SJCRH30 (cell line): ENCODE results near the gene LPCAT2. TPM values are rescaled to one million over a fixed set of nuclear protein-coding genes. Genes with fewer than 3 reads are reported as not detected.

ENCODE experiments used
- DNase-seq, 2 experiments: peaks; one replicate each; pipeline ENCODE4 v3.0.0-alpha.2; 2015 to 2020
- H3K27ac ChIP-seq: fragments of 250-450 bp; sonication (Bioruptor Pico); 2 replicates; pipeline ENCODE4 v1.5.1; 2020; ENCODE audit warnings: mild to moderate bottlenecking, moderate library complexity
- H3K27me3 ChIP-seq: fragments of 250-450 bp; sonication (Bioruptor Pico); 2 replicates; pipeline ENCODE4 v1.5.1; 2020; ENCODE audit warnings: mild to moderate bottlenecking, moderate library complexity
- H3K36me3 ChIP-seq: fragments of 250-450 bp; sonication (Bioruptor Pico); 2 replicates; pipeline ENCODE4 v1.5.1; 2020; ENCODE audit warnings: mild to moderate bottlenecking, moderate library complexity
- H3K4me1 ChIP-seq: fragments of 250-450 bp; sonication (Bioruptor Pico); 2 replicates; pipeline ENCODE4 v1.5.1; 2020; ENCODE audit warnings: mild to moderate bottlenecking, moderate library complexity
- H3K4me3 ChIP-seq: fragments of 250-450 bp; sonication (Bioruptor Pico); 2 replicates; pipeline ENCODE4 v1.5.1; 2020; ENCODE audit warnings: mild to moderate bottlenecking, moderate library complexity
- H3K9me3 ChIP-seq: fragments of 250-450 bp; sonication (Bioruptor Pico); replicated peaks from 2 replicates; pipeline ENCODE4 v1.5.1; 2020; ENCODE audit warnings: mild to moderate bottlenecking, moderate library complexity
- total RNA-seq: library from RNA; depleted of rRNA; stranded (reverse); fragments of >200 nt; shearing (Covaris generic); gene quantifications from 2 replicates; pipeline ENCODE4 v1.2.3, GENCODE V29; 2014

The LPCAT2 gene
- total RNA-seq, 1 experiment from 2014 or later, result 16.8 TPM

DNA sequence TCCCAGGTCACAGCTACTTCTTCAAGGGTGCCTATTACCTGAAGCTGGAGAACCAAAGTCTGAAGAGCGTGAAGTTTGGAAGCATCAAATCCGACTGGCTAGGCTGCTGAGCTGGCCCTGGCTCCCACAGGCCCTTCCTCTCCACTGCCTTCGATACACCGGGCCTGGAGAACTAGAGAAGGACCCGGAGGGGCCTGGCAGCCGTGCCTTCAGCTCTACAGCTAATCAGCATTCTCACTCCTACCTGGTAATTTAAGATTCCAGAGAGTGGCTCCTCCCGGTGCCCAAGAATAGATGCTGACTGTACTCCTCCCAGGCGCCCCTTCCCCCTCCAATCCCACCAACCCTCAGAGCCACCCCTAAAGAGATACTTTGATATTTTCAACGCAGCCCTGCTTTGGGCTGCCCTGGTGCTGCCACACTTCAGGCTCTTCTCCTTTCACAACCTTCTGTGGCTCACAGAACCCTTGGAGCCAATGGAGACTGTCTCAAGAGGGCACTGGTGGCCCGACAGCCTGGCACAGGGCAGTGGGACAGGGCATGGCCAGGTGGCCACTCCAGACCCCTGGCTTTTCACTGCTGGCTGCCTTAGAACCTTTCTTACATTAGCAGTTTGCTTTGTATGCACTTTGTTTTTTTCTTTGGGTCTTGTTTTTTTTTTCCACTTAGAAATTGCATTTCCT, 3.4 kb upstream of the LPCAT2 start:
- no peak for DNase-seq

DNA sequence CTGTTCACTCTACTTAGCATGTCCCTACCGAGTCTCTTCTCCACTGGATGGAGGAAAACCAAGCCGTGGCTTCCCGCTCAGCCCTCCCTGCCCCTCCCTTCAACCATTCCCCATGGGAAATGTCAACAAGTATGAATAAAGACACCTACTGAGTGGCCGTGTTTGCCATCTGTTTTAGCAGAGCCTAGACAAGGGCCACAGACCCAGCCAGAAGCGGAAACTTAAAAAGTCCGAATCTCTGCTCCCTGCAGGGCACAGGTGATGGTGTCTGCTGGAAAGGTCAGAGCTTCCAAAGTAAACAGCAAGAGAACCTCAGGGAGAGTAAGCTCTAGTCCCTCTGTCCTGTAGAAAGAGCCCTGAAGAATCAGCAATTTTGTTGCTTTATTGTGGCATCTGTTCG, 2.8 kb upstream of the LPCAT2 start:
- Histone ChIP-seq H3K27me3 (no peaks in the 10 kb centered on the region), H3K4me1 (peaks cover 27% of the 10 kb centered on the region), H3K36me3 (peaks cover 43% of the 10 kb centered on the region), H3K27ac (no peak overlapping the region), H3K4me3 (no peak overlapping the region), H3K9me3 (no peaks in the 10 kb centered on the region)
- no peak for DNase-seq

More for the DNA sequence above, 3.4 kb upstream of the LPCAT2 start:
- Histone ChIP-seq H3K27ac (no peak overlapping the region), H3K36me3 (peaks cover 43% of the 10 kb centered on the region), H3K4me3 (no peak overlapping the region), H3K9me3 (no peaks in the 10 kb centered on the region), H3K4me1 (peaks cover 33% of the 10 kb centered on the region), H3K27me3 (no peaks in the 10 kb centered on the region)

GRCh38 chr16:55506708-55507107, 2.2 kb upstream of the LPCAT2 start:
- H3K27me3 ChIP-seq, result no peaks in the 10 kb centered on the region
- H3K27ac ChIP-seq, result no peak overlapping the region
- H3K4me3 ChIP-seq, result no peak overlapping the region
- peaks cover 21% of the 10 kb centered on the region for H3K4me1 ChIP-seq
- H3K9me3 ChIP-seq, result no peaks in the 10 kb centered on the region; the same call in 1 of the 2 replicates
- DNase-seq, result no peak
- H3K36me3 ChIP-seq, result peaks cover 43% of the 10 kb centered on the region

DNA sequence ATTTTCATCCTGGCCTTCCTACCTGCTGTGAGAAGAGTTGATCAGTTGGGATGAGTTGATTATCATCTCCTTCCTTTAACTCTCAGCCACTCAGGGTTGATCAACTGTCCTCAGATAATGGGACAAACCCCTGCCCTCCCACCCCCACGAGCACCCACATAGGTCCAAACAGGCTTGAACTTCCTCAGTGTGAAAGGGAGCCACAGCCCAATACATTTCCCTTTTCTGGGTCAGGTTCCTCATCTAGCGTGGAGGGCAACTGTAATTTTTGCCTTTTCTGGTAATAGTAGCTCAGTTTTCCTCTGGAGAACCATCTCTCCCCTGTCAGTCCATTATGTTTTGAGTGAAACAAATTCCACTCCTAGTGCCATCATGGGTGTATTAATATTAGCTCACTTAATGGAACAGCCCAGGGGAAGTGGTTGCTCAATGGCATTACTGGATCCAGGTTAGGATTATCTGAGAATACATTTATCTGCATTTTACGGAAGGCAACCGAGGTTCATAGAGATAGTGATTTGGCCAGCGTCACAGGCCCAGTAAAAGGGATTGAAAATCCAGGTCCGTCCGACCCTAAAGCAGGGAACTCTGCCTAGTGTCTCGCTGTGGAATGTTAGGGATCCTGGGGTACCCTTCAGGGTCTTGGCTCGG, 476 bp upstream of the LPCAT2 start:
- H3K4me3 ChIP-seq, result peak overlapping the region; percentile 62
- H3K27me3 ChIP-seq, result no peaks in the 10 kb centered on the region
- DNase-seq, result no peak
- H3K4me1 ChIP-seq, result peaks cover 6% of the 10 kb centered on the region
- peaks cover 42% of the 10 kb centered on the region for H3K36me3 ChIP-seq
- no peak overlapping the region for H3K27ac ChIP-seq
- peaks cover 14% of the 10 kb centered on the region for H3K9me3 ChIP-seq

DNA sequence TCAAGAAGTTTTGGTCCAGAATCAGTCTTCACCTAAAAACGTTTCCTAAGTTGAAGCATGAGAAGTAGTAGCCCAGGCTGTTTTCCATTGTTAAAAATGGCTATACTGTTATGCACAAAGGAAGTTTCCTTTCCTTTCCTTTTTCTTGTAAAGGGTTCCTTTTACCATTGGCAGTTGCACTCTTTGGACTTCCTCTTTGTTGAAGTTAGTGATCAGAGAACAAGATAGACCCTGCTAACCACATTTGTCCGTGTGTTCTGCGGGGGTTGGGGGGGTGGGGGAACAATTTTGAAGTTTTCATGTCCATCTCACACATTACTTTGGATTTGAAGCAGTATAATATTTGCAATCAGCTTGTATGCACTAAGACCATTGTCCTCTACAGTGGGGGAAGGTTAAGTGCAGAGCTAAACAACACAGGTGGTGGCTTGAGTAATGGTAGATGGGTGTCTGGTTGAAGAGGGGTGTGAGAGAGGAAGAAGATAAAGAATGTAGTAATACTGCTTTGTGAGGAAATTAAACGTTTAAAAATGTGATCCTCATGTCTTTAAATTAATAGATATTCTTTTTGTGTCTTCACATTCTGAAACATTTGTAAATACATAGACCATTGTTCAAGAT, 1.4 kb downstream of the LPCAT2 start:
- Histone ChIP-seq H3K9me3 (peaks cover 14% of the 10 kb centered on the region), H3K4me3 (peak overlapping the region; percentile 62), H3K4me1 (no peaks in the 10 kb centered on the region), H3K36me3 (peaks cover 29% of the 10 kb centered on the region), H3K27me3 (no peaks in the 10 kb centered on the region), H3K27ac (no peak overlapping the region)
- no peak for DNase-seq

- H3K36me3 ChIP-seq, result peaks cover 5% of the 10 kb centered on the region
- no peak overlapping the region for H3K27ac ChIP-seq
- H3K9me3 ChIP-seq, result peaks cover 14% of the 10 kb centered on the region
- H3K4me1 ChIP-seq, result no peaks in the 10 kb centered on the region
- no peak overlapping the region for H3K4me3 ChIP-seq
- DNase-seq, result no peak
- H3K27me3 ChIP-seq, result no peaks in the 10 kb centered on the region
Measured at GRCh38 chr16:55512941-55513340, 4.1 kb downstream of the LPCAT2 start.

DNA sequence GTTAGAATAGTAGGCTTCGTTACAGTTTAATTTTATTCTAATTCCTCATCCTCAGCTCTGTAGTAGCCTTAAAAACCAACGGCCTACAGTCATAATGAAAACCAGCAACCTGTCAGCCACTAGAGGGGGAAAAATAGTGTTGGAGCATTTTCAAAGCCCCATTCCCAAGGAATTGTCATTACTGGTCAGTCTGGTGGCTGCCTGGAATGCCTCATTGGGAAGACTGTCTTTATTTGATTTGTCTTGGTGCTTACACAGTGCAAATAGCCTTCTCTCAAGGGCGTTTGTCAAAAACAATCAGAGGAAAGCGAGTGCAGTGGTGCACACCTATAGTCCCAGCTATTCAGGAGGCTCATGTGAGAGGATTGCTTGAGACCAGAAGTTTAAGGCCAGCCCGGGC, 4.7 kb downstream of the LPCAT2 start:
- Histone ChIP-seq H3K4me1 (no peaks in the 10 kb centered on the region), H3K9me3 (peaks cover 14% of the 10 kb centered on the region), H3K27ac (no peak overlapping the region), H3K4me3 (no peak overlapping the region), H3K36me3 (0 out of 2 replicates have a peak, but pooled peaks cover under 1% of the 10 kb centered on the region), H3K27me3 (no peaks in the 10 kb centered on the region)
- no peak for DNase-seq

GRCh38 chr16:55515111-55515510, 6.2 kb downstream of the LPCAT2 start:
- no peak for DNase-seq
- Histone ChIP-seq H3K4me1 (no peaks in the 10 kb centered on the region), H3K27ac (no peak overlapping the region), H3K36me3 (no peaks in the 10 kb centered on the region), H3K27me3 (no peaks in the 10 kb centered on the region), H3K4me3 (no peak overlapping the region), H3K9me3 (peaks cover 14% of the 10 kb centered on the region)

- DNase-seq, result no peak
Measured at GRCh38 chr16:55521792-55522191, 12.9 kb downstream of the LPCAT2 start.

GRCh38 chr16:55526441-55526840, 17.6 kb downstream of the LPCAT2 start:
- Histone ChIP-seq H3K4me1 (no peaks in the 10 kb centered on the region), H3K9me3 (no peaks in the 10 kb centered on the region), H3K27me3 (no peaks in the 10 kb centered on the region), H3K4me3 (no peak overlapping the region), H3K36me3 (peaks cover 2% of the 10 kb centered on the region; the same call in 1 of the 2 replicates), H3K27ac (no peak overlapping the region)
- no peak for DNase-seq

More at GRCh38 chr16:55521792-55522191, 12.9 kb downstream of the LPCAT2 start:
- peaks cover 2% of the 10 kb centered on the region for H3K36me3 ChIP-seq
- H3K4me1 ChIP-seq, result no peaks in the 10 kb centered on the region
- H3K27ac ChIP-seq, result no peak overlapping the region
- no peaks in the 10 kb centered on the region for H3K9me3 ChIP-seq
- no peaks in the 10 kb centered on the region for H3K27me3 ChIP-seq
- no peak overlapping the region for H3K4me3 ChIP-seq

GRCh38 chr16:55527885-55528284, 19.0 kb downstream of the LPCAT2 start:
- no peaks in the 10 kb centered on the region for H3K9me3 ChIP-seq

GRCh38 chr16:55529018-55529417, 20.1 kb downstream of the LPCAT2 start:
- Histone ChIP-seq H3K27ac (no peak overlapping the region), H3K27me3 (no peaks in the 10 kb centered on the region), H3K4me3 (no peak overlapping the region), H3K4me1 (no peaks in the 10 kb centered on the region), H3K9me3 (no peaks in the 10 kb centered on the region), H3K36me3 (0 out of 2 replicates have a peak, but pooled peaks cover 3% of the 10 kb centered on the region)
- no peak for DNase-seq

More at GRCh38 chr16:55527885-55528284, 19.0 kb downstream of the LPCAT2 start:
- Histone ChIP-seq H3K4me1 (no peaks in the 10 kb centered on the region), H3K27me3 (no peaks in the 10 kb centered on the region), H3K4me3 (no peak overlapping the region), H3K27ac (no peak overlapping the region), H3K36me3 (0 out of 2 replicates have a peak, but pooled peaks cover under 1% of the 10 kb centered on the region)
- DNase-seq, result no peak

GRCh38 chr16:55530316-55530856, 21.5 kb downstream of the LPCAT2 start:
- H3K4me3 ChIP-seq, result no peak overlapping the region
- DNase-seq, result no peak
- 0 out of 2 replicates have a peak, but pooled peaks cover 3% of the 10 kb centered on the region for H3K36me3 ChIP-seq
- no peaks in the 10 kb centered on the region for H3K4me1 ChIP-seq
- H3K27me3 ChIP-seq, result no peaks in the 10 kb centered on the region
- no peak overlapping the region for H3K27ac ChIP-seq
- H3K9me3 ChIP-seq, result no peaks in the 10 kb centered on the region

DNA sequence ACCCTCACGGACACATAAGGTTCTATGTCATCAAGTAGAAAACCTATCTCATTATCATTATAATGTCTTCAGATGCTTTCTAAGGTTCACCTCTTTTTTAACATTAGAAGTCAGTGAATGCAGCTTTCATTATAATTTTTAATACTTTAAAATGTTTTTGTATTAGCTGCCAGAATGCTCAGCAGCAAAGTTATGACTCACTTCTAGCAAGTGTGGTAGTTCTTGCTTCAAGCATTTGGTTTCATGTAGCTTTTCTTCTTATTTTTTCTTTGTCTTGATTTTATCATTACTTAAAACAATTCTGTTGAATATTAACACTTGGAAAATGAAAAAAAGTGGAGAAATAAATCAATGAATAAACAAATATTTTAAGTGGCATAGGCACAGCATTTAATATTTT, 23.4 kb downstream of the LPCAT2 start:
- DNase-seq, result no peak
- no peak overlapping the region for H3K4me3 ChIP-seq
- H3K9me3 ChIP-seq, result no peaks in the 10 kb centered on the region
- 0 out of 2 replicates have a peak, but pooled peaks cover 3% of the 10 kb centered on the region for H3K36me3 ChIP-seq
- no peak overlapping the region for H3K27ac ChIP-seq
- H3K4me1 ChIP-seq, result peaks cover 5% of the 10 kb centered on the region; the same call in 1 of the 2 replicates
- H3K27me3 ChIP-seq, result no peaks in the 10 kb centered on the region

DNA sequence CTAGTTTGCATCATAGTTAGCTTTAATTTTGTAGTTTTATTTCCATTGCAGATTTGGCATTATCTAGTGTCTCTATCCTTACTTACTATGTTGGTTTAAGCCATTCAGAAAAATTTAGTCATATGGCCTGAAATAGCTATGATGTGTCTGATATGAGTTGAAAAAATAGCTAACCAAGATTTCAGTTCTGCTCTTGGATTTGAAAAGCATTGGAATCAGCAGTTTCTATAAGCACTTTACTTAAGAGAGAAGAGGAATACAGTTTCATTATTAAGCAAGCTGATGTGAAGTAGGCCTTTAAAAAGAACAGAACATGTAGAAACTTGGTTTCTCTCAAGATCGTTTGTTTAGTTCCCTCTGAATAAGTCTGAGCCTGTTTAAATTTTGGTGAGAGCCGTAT, 25.9 kb downstream of the LPCAT2 start:
- no peaks in the 10 kb centered on the region for H3K9me3 ChIP-seq
- no peak for DNase-seq
- no peak overlapping the region for H3K4me3 ChIP-seq
- H3K27ac ChIP-seq, result no peak overlapping the region
- no peaks in the 10 kb centered on the region for H3K27me3 ChIP-seq
- H3K4me1 ChIP-seq, result peaks cover 11% of the 10 kb centered on the region
- 0 out of 2 replicates have a peak, but pooled peaks cover 3% of the 10 kb centered on the region for H3K36me3 ChIP-seq
